HL-60 (cell line): ENCODE measurements around the gene IL1R1.

ENCODE experiments used
- DNase-seq, 2 experiments: peaks; one replicate each; pipeline ENCODE4 v3.0.0-alpha.2; 2010 to 2020; ENCODE audit warnings: low read depth in 1 of 2, low spot score in 1 of 2
- H3K27ac ChIP-seq: fragments of 250-450 bp; sonication (Bioruptor Pico); replicated peaks from 2 replicates; pipeline ENCODE4 v1.5.1; 2020; ENCODE audit warnings: mild to moderate bottlenecking, moderate library complexity
- H3K27me3 ChIP-seq: fragments of 250-450 bp; sonication (Bioruptor Pico); 2 replicates; pipeline ENCODE4 v1.5.1; 2021; ENCODE audit warnings: mild to moderate bottlenecking, moderate library complexity; ENCODE audit not compliant: insufficient read depth, poor library complexity, severe bottlenecking
- H3K4me3 ChIP-seq: replicated peaks from 2 replicates; pipeline ENCODE4 v1.5.1; 2011; ENCODE audit warnings: mild to moderate bottlenecking, control low read depth, low read length; ENCODE audit not compliant: insufficient read depth
- GABPA ChIP-seq: IDR thresholded peaks from 2 replicates; pipeline ENCODE4 v1.6.1; 2012; ENCODE audit warnings: low read depth
- POLR2AphosphoS5 ChIP-seq: IDR thresholded peaks from 2 replicates; pipeline ENCODE4 v1.6.1; 2012; ENCODE audit warnings: low read depth
- REST ChIP-seq: IDR thresholded peaks from 2 replicates; pipeline ENCODE4 v1.6.1; 2012; ENCODE audit warnings: low read depth; ENCODE audit not compliant: insufficient replicate concordance
- SPI1 ChIP-seq: IDR thresholded peaks from 2 replicates; pipeline ENCODE4 v1.6.1; 2012; ENCODE audit warnings: low read depth, mild to moderate bottlenecking, borderline replicate concordance
- TF ChIP-seq, protein P1 (sequence below): IDR thresholded peaks from one replicate; pipeline ENCODE4 v1.5.1; 2011; ENCODE audit warnings: low read length, control low read depth, inconsistent platforms; ENCODE audit not compliant: insufficient read depth

Gene IL1R1

GRCh38 chr2:102130647-102130991 is 11.9 kb upstream of the IL1R1 start:
- no peak overlapping the region for H3K4me3 ChIP-seq
- no peak for DNase-seq
- no peaks in the 10 kb centered on the region for H3K27me3 ChIP-seq
- TF ChIP-seq REST (no peak), POLR2AphosphoS5 (no peak), SPI1 (no peak), GABPA (no peak)
- TF ChIP-seq, protein P1, sequence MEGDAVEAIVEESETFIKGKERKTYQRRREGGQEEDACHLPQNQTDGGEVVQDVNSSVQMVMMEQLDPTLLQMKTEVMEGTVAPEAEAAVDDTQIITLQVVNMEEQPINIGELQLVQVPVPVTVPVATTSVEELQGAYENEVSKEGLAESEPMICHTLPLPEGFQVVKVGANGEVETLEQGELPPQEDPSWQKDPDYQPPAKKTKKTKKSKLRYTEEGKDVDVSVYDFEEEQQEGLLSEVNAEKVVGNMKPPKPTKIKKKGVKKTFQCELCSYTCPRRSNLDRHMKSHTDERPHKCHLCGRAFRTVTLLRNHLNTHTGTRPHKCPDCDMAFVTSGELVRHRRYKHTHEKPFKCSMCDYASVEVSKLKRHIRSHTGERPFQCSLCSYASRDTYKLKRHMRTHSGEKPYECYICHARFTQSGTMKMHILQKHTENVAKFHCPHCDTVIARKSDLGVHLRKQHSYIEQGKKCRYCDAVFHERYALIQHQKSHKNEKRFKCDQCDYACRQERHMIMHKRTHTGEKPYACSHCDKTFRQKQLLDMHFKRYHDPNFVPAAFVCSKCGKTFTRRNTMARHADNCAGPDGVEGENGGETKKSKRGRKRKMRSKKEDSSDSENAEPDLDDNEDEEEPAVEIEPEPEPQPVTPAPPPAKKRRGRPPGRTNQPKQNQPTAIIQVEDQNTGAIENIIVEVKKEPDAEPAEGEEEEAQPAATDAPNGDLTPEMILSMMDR, result no peak
- no peak overlapping the region; the same call in 1 of the 2 replicates for H3K27ac ChIP-seq

DNA sequence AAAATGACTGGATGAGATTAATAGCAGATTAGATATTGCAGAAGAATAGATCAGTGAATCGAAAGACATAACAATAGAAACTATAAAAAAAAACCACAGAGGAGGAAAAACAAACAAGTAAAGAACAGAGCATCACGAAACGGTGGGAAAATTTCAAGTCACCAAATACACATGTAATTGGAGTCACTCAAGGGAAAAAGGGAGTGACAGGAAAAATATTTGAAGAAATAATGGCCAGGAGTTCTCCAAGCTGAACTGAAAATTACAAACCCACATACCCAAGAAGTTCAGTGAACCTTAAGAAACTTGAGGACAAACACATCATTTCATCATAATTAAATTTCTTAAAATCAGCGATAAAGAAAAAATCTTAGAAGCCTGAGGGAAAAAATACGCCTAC is 11.0 kb upstream of the IL1R1 start:
- no peak overlapping the region for H3K4me3 ChIP-seq
- no peak overlapping the region for H3K27ac ChIP-seq
- TF ChIP-seq, protein P1, result no peak
- TF ChIP-seq REST (no peak), GABPA (no peak), SPI1 (no peak), POLR2AphosphoS5 (no peak)
- no peaks in the 10 kb centered on the region for H3K27me3 ChIP-seq
- DNase-seq, result no peak

DNA sequence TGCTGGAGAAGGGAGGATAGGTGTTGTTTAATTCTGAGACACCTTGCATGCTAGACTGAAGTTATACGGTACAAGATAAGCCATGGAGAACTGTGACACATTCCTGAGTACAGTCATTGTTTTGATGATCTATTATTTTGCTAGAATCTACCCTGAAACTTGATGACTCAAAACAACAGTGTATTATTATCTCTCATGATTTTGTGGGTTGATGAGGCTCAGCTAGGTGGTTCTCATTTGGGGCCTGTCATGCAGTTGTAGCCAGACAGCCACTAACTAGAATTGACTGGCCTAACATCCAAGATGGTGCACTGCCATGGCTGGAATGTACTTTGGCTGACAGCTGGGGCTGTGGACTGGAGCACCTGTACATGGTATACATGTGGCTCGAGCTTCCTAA is 5.4 kb upstream of the IL1R1 start:
- Histone ChIP-seq H3K27me3 (no peaks in the 10 kb centered on the region), H3K27ac (no peak overlapping the region), H3K4me3 (no peak overlapping the region)
- no peak for DNase-seq
- TF ChIP-seq REST (no peak), SPI1 (no peak), POLR2AphosphoS5 (no peak), GABPA (no peak)
- TF ChIP-seq, protein P1, result no peak
